ENCODE measurements around the gene PRKCI.

Gene PRKCI

DNA sequence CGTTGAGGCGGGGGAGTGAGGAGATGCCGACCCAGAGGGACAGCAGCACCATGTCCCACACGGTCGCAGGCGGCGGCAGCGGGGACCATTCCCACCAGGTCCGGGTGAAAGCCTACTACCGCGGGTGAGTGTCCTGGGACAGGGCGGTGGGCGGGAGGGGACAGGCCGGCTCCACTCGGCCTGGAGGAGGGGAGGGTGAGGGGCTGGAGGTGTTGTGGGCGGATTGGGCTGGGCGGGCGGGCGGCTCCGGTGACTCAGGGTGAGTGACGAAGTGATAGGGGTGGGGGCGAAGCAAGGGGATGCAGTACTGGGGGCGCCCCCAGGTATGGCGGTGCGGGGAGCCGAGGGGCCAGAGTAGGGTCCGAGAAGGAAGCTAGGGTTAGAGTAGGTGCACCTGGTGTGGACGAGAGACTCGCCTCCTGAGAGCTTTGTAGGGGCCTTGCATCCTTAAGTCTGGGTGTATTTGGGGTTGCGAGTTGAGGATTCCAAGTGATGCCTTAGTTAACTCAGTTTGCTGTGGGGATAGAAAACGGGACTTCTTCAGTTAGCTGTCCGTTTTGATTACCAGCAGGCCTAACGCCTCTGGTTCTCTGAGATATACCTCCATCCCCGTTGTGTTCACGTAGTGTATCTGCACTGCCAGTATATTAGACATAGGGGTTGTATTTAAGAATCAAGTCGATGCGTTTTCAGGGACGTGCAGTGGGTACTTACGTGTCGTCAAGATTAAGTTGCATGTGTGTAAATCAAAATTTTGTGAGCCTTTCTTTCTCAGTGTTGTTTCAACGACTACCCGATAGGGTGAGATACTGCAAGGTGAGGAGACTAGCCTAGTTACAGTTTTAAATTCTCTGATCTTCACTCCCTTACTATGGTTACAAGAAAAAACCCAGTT, 670 bp downstream of the PRKCI start:
- no peak for TF ChIP-seq CTCF (IDR thresholded peaks at IDR 0.05; ENCODE audit: control insufficient read depth, insufficient read depth, low read depth, low read length, missing control alignments)
- peak overlapping the region; percentile 83 for H3K4me3 ChIP-seq (ENCODE audit: control insufficient read depth, low read depth, low read length)
- no peak for DNase-seq (ENCODE audit: low read depth)

DNA sequence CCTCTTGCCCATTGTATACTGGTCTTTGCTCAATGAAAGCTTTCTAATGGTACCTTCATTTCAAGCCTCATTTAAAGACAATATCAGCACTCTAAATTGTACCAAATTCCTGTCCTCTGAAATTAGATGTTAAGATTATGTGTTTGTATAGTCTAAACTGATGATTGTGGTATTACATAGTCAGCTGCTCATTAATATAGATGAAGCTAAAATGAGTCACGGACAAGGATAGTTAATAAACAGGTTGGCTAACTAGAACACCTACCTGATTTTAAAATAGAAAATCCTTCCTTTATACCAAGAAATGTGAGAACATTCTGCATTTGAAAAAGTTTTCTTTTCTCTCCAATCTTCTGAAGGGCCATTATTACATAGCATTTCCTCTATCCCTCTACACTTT, 2.9 kb downstream of the PRKCI start:
- DNase-seq (ENCODE audit: low read depth), result no peak
- no peak overlapping the region for H3K4me3 ChIP-seq (ENCODE audit: control insufficient read depth, low read depth, low read length)
- no peak for TF ChIP-seq CTCF (IDR thresholded peaks at IDR 0.05; ENCODE audit: control insufficient read depth, insufficient read depth, low read depth, low read length, missing control alignments)

DNA sequence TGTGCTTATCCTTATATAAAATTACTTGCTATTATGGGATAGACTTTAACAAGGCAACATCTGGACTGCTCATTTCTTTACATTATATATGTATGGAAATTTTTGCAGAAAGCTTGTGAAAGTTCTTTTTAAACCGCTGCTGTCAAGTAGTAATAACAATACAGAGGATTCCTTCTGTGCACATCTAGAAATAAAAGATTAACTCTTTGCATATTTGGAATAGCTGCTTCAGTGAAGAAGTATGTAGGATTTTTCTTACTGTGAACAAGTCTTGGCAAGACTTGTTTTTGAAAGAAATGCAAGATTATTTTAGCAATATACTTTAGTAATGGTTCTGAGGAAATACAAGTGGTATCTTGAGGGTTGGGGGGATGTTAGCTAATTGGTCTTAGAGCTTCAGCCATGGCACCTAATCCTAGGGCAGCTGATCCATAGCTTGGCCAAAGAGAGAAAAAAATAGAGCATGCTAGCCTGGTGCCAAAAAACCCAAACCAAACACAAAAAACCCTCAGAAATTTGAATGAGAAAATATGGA, 4.3 kb downstream of the PRKCI start:
- no peak for TF ChIP-seq CTCF (IDR thresholded peaks at IDR 0.05; ENCODE audit: control insufficient read depth, insufficient read depth, low read depth, low read length, missing control alignments)
- DNase-seq (ENCODE audit: low read depth), result no peak
- H3K4me3 ChIP-seq (ENCODE audit: control insufficient read depth, low read depth, low read length), result no peak overlapping the region

- no peak overlapping the region for H3K4me3 ChIP-seq (ENCODE audit: control insufficient read depth, low read depth, low read length)
- DNase-seq (ENCODE audit: low read depth), result no peak
- TF ChIP-seq CTCF (IDR thresholded peaks at IDR 0.05; ENCODE audit: control insufficient read depth, insufficient read depth, low read depth, low read length, missing control alignments), result no peak
Observed at GRCh38 chr3:170228093-170228766, 6.0 kb downstream of the PRKCI start.

- DNase-seq (ENCODE audit: low read depth), result no peak
- TF ChIP-seq CTCF (IDR thresholded peaks at IDR 0.05; ENCODE audit: control insufficient read depth, insufficient read depth, low read depth, low read length, missing control alignments), result no peak
- H3K4me3 ChIP-seq (ENCODE audit: control insufficient read depth, low read depth, low read length), result no peak overlapping the region
Observed at GRCh38 chr3:170232266-170232665, 10.0 kb downstream of the PRKCI start.

GRCh38 chr3:170233530-170233929, 11.3 kb downstream of the PRKCI start:
- H3K4me3 ChIP-seq (ENCODE audit: control insufficient read depth, low read depth, low read length), result no peak overlapping the region
- peak; percentile 67 for DNase-seq (ENCODE audit: low read depth)
- TF ChIP-seq CTCF (IDR thresholded peaks at IDR 0.05; ENCODE audit: control insufficient read depth, insufficient read depth, low read depth, low read length, missing control alignments), result no peak
